GM18868 (cell line): Measurements from ENCODE around the gene SNX20.

Experiments
- ATAC-seq: cut with Tn5 transposase; IDR thresholded peaks from one replicate; pipeline ENCODE4 v1.9.1; 2021; ENCODE audit warnings: mild to moderate bottlenecking, moderate library complexity; ENCODE audit not compliant: unreplicated experiment

SNX20 gene

DNA sequence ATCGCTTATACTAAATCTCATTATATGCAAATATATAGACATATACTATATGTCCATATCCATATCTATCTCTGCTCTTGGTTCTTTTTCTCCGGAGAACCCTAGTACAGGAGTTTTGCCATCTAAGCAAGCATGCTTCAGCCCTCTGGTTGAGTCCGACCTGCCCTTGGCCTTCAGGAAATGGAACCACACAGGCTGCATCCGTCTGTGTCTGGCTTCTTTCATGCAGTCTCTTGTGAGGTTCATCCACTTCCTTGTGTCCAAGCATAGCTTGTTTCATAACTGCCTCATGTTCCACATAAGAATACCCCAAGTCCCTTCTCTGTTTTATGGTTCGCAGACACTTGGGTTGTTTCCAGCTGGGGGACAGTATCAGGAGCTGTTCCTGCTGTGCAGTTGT lies 16.8 kb downstream of the SNX20 start:
- ATAC-seq: no peak

DNA sequence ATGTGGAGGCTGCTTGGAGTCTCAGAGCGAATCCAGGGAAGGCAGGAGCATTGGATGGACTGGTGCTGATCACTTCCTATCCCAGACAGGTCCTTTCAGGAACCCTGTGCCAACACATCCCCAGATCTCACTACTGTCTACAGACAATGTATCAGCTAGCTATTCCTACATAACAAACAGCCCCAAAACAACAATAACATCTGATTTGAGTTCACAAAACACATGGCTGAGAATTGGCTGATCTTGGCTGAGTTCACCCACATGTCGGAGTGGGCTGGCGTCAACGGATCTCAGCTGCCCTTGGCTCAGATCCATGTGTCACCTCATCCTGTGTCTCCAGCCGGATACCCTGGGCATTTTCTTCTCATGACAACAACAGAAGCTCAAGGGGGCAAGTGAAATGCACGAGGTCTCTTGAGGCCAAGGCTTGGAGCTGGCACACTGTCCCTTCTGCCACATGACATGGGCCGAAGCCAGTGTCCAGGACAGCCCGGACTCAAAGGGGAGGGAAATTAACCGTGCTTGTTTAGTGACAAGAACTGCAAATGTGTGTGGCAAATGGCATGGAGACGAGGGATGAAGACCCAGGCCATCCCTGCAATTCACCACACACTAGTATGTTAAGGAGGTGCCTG lies 18.7 kb downstream of the SNX20 start:
- no peak for ATAC-seq

DNA sequence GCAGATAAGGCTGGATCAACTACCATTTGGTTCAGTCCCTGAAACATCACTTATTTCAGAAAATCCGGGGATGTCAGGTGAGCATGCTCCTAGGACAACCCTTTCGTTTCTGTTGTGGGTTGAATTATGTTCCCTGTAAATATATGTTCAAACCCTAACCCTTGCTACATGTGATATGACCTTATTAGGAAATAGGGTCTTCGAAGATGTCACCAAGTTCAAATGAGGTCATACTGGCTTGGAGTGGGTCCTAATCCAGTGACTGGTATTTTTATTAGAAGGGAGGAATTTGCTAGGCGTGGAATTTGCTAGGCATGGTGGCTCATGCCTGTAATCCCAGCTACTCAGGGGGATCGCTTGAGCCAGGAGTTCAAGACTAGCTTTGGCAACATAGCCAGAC lies 21.3 kb downstream of the SNX20 start:
- ATAC-seq: no peak

DNA sequence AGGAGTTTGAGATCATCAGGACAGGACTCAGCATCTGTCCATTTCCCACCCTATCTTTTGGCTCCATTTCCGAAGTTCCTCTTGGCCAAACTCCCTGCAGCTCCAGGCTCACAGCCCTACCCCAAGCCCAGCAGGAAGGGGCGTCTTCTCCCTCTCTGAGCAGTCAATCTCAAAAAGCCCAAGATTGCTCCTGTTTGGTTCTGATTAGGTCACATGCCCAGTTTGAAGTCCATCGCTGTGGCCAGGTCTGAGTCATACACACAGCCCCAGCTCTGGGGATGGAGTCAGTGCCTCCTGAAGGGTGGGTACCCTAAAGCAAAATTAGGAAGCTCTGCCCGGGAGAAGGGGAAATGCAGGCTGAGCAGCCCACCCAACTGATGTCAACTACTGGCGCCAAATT lies 23.9 kb downstream of the SNX20 start:
- ATAC-seq: no peak

DNA sequence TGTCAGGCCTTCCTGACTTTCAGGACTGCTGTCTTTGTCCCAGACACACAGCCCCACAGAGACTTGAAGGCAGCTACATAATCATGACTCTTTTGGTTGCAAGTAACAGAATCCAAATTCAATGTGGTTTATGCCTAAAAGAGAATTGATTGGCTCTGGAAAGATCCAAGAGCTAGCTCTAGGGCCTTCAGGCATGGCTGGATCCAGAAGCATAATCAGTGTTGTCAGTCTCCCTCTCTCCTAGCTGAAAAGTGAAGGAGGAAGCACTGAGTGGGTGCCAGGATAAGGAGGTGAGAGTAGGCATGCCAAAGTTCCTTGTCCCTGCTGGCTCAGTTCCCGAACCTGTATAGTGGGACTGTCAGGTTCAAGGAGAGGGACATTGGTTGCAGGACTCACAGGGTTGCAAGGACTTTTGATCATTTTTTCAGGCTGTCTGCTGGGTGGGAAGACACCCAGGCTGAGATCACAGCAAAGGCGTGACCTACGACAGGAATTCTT lies 25.5 kb downstream of the SNX20 start:
- ATAC-seq: no peak

DNA sequence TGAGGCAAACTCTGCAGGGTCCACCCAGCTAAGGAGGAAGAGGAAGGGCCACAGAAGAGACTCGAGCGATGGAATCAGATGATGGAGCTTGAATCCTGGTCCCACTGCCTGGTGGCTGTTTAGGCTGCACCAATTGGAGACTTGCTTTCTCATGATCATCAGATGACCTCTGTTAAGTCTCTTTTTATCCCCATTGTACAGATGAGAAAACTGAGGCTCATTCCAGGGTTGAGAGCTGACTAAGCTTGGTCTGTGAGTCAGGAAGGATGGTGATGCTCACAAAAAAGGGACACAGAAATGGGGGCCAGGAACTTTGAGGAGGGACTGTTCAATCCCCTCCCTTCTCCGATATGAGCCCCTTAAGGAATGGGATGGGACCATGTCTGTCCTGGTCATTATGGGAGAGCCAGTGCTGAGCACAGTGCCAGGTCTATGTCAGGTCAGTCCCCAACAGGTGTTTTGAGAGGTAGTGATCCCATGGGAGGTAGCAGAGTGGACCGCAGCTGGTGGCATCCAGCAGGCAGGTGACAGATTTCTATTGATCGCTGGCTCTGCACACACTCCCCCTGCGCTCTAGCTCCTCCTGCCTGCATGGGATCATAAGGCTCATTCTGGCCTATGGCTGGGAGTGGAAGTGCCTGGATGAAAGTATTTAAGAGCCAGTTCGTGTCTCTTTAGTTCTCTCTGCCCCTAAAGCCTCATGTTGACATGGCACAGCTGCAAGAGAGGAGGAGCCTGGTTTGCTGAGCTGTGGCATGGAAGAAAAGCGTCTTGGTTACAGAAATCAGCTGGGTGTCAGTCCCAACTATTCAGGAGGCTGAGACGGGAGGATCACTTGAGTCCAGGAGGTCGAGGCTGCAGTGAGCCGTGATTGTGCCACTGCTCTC lies 27.2 kb downstream of the SNX20 start:
- ATAC-seq: no peak

DNA sequence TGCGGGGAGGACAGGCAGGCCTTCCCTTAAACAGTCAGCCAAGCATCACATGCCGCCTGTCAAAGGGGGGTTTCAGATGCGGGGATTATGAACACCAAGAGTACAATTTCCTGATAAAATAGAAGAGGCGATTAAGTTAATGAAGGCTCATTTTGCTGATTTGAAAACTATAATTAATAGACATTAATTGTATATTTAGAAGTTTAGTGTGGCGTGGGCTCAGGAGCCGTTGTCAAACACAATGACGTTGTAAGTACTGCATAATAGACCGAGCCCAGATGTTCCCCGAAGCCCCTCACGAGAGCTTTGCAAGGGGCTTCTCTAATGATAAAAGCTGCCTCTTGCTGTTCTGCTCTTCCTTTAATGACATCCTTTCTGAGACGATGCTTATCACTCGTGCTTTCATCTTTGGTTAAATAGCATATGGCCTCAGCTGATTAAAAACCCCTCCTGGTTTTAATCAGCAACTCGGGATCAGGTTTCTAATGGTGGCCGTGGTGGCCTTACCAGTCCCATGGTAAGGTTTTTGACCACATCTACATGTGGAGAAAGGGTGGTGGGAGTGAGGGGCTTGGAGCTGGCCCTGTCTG lies 28.2 kb downstream of the SNX20 start:
- ATAC-seq: no peak

DNA sequence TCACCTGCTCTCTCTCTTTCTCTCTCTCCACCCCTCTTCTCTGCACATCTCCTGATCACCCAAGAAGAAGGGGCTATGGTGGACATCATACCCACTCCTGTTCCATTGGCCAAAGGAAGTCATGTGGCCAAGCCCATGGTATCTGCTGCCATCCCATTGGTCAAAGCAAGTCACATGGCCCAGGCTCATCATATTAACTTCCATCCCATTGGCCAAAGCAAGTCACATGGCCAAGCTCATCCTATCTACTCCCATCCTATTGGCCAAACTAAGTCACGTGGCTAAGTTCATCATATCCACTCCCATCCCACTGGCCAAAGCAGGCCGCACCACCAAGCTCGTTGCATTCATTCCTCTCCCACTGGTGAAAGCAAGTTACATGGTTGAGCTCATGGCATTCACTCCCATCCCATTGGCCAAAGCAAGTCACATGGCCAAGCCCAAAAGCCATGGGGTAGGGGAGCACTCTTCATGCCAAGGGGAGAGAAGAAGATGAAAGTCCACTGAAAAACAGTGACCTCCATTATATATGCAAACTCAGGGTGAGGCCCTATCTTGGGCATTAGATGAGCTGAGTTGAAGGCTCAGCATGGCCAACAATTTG lies 29.2 kb downstream of the SNX20 start:
- no peak for ATAC-seq

DNA sequence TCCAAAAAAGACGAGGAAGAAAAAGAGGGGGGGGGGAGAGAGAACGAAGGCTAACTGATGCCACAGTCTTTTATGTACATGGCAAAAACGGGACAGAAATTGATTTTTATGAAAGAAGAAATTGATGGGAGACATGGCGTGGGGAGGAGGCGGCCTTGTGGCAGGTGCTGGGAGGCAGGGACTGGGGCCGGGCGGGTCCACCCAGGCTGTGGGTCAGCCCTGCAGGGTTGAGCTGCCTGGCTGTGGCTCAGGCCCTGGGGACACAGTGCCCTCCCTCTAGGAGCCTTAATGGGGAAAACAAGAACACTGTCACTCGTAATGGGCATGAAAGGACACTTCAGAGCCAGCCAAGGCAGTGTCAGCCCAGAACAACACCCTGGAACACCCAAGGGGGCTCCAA lies 34.8 kb downstream of the SNX20 start:
- no peak for ATAC-seq

DNA sequence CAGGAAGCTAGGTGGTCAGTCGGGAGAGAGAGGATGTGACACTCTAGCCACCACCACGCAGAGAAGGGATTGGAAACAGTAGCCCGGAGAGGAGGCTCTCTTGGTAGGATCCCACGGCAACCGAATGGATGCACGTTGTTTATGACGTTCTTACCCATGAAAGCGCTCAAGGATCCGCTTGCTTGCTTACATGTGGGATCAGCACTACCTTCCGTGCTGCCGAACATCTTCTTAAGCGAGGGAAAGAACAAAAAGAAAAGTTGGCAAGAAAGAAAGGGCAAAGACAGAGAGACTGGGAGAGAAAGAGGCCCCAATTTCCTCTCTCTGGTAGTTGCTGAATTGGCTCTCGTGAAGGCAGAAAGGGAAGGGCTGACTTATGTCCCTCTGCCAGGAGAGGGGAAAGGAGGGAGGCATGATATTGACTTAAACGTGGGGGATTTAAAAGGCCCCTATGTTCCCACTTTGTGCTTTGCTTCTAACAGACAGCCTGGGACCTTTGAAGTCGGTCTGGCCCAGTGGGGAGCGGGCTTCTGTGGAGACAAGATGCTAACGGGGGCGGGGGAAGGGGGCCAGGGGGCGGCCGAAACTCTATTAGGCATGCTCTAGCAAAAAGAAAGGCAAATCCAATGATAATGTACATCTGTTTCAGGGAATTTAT lies 35.4 kb downstream of the SNX20 start:
- ATAC-seq: no peak

DNA sequence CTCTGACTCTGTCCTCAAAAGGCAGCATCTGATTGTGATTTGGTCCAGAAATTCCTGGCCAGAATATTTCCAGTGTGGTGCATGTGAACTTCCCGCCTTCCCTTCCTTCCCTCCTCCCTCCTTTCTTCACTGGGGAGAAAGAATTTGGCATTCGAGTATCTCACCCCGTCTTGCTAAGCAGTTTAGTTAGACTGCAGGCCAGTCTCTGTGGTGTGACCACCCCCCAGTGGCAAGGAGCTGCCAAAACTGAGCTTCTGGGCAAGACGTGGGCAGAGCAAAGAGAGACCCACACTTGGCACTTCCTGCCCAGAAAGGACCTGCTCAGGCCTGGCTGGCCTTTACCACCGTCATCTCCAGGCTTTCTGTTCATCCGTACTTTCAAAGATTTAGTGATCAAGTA lies 36.4 kb downstream of the SNX20 start:
- no peak for ATAC-seq

DNA sequence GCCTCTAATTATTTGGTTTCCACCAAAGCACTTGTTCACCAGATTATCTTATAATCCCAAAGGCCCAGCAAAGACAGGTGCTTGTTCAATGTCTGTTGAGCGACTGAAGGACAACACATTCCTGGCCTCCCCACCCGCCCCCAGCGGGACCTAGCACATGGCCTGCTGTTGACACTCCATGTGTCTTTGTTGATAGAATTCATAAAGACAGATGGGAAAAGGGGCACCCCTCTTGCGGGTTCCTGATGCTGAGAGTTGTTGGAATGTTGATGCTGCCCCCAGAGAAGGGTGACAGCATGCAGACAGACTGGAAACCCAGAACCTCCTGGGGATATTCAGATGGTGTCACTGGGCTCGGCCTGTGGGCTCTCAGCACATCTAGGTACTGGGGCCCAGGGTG lies 36.9 kb downstream of the SNX20 start:
- no peak for ATAC-seq

DNA sequence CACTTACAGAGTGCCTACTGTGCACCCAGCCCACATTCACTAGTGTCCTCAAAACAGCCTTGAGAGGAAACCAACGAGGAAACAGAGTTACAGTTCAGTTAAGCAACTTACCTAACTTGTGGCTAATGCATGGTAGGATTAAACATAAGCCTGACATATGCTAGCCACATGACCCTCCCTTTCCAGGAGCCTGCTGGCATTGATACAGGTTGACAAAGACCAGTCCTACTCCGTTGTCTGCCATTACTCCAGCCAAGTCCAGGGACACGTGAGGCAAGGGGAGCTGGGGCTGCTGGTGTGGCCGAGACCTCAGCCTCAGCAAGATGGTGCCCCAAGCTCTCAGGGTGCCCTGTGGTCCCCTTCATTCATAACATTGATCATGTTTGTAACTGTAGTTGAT lies 37.9 kb downstream of the SNX20 start:
- no peak for ATAC-seq

DNA sequence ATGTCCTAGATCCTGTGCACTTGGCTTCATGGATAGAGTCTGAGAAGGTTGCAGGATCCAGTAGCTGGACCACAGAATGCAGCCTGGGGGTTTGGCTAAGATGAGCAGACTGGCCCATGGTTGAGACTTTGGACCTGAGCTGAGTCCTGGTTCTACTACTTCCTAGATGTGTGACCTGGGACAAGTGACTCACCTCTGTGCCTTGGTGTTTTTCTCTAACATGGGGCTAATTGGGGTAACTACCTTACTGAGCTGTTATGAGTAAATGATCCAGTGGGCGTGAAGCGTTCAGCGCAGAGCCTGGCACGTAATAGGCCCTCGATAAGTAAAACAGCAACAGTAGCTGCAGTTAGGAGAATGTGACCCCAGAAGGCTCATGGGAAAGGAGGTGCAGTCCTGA lies 38.8 kb downstream of the SNX20 start:
- no peak for ATAC-seq

DNA sequence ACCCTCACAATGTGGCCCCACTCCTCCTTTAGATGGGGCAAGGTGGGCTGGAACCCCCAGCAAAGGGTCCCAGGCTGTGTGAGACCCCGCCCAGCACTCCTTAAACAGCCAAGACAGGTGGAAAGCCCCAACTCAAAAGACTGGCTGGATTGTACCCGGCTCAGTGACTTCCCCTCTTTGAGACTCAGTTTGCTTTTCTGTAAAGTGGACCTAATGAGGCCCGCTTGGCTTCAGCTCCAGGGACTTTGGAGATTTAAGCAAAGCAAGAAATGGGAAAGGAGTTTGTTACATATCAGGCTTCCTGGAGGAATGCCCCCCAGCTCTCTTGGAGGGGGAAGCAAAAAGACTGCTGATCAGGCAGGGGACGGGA lies 39.3 kb downstream of the SNX20 start:
- ATAC-seq: no peak

DNA sequence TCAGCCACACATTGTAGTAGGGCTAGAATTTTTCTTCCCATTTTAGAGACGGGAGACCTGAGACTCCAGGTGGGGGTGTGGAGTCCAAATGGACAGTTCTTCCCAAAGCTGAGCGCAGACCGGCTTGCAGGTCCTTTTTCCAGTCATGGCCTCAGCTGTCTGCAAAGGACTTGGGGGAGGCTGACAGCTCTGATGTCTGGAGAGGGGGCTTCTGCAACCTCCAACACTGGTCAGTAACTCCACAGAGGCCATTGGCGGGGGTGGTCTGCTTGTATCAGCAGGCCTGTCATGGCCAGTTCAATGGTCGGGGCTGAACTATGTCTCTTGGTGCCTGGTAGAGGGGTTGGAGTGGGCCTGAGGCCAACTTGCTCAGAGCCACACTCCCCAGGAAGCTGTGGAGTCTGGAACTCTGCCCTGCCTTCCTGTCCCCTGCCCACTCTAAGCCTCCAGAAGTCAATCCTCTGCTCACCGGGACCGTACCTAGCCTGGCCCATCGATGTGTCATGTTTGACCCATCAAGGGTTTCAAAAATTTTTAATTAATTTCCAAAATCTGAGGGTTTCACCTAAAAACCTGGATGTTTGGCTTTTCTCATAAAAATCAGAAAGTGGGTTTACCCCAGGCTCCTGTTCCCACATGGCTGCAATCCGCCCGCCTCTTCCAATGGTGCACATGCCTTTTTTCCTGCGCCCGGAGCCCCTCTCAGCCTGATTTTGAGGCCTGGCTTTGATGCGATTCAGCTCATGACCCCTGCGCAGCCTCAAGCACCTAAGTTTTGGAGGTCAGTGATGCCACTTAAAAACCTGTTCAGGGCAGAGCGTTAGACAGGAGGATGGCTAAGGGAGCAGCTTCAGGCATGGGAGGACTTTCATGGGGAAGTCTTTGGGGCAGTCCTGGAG lies 39.9 kb downstream of the SNX20 start:
- no peak for ATAC-seq

DNA sequence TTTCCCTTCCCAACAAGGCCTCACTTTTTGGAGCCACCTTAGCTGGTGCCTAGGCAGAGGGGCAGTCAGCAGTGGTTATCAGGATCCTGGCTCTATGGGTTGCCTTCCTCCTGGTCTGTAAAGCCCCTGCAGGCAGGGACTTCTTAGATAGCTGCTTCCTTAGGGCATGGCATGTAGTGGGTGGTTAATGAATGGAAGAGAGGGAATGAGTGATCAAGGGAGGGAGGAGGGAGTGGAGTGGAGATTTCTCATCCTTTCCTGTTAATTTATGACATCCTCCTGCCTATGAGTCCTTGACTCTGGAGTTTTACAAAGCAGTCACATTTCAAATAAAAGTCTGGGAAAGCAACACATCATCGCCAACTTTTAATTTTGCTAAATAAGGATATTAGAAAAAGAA lies 40.7 kb downstream of the SNX20 start:
- no peak for ATAC-seq

DNA sequence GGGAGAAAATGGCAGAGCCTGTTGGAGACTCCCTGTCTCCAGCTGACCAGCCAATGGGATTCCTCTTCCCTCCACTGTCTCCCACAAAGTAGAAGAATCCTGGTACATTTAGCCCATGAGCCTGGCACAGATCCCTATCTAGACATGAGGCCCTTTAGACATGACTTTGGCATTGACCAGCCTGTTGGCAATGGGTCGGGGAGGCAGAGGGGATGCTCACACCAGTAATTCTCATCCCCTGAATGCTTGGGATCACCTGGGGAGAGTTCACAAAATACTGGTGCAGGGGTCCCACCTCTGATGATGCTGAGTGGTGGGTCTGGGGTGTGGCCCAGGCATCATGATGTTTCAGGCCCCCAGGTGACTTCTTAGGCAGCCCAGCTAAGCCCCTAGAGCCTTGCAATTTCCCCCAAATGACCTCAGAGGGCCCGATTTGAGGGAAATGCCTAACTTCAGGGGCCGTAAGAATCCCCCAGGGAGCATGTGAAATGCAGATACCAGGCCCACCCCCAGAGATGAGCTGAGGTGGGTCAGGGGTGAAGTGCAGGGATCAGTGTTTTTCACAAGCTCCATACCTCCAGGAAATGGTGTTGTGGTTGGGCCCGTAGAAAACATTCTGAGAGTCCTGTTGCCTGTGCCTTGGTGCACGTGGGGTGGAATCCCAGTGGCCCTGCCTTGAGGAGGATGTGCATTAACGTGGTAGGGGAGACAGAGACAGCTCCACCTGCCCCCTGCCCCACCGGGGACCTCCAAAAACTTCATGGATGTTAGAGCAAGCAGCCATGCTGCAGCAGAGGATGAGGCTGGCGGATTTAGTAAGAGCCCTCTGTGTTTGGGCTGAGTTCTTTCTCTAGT lies 42.1 kb downstream of the SNX20 start:
- no peak for ATAC-seq
